Neuron (in vitro differentiated cells): ENCODE measurements around the gene CD151.

Experiments used
- H2AFZ ChIP-seq: one replicate; pipeline ENCODE4 v1.6.1; 2013; ENCODE audit warnings: low read depth, mild to moderate bottlenecking, inconsistent platforms, low read length, moderate library complexity
- H3K27me3 ChIP-seq: one replicate; pipeline ENCODE4 v1.6.1; 2013; ENCODE audit warnings: low read length; ENCODE audit not compliant: insufficient read depth
- H3K36me3 ChIP-seq: one replicate; pipeline ENCODE4 v1.6.1; 2013; ENCODE audit warnings: low read length; ENCODE audit not compliant: insufficient read depth
- H3K4me1 ChIP-seq: one replicate; pipeline ENCODE4 v1.6.1; 2013; ENCODE audit warnings: low read length; ENCODE audit not compliant: insufficient read depth
- H3K4me3 ChIP-seq: 2 replicates; pipeline ENCODE4 v1.5.1; 2013; ENCODE audit warnings: mild to moderate bottlenecking, low read length, moderate library complexity
- H3K9me3 ChIP-seq: one replicate; pipeline ENCODE4 v1.6.1; 2013; ENCODE audit warnings: low read length

CD151 gene

GRCh38 chr11:870127-870413 lies 37.3 kb downstream of the CD151 start:
- Histone ChIP-seq H3K9me3 (no peaks in the 10 kb centered on the region), H3K4me1 (no peaks in the 10 kb centered on the region), H3K4me3 (no peak overlapping the region), H3K36me3 (peaks cover 16% of the 10 kb centered on the region), H2AFZ (no peak overlapping the region), H3K27me3 (no peaks in the 10 kb centered on the region)

- Histone ChIP-seq H3K9me3 (no peaks in the 10 kb centered on the region), H2AFZ (no peak overlapping the region), H3K4me1 (no peaks in the 10 kb centered on the region), H3K4me3 (no peak overlapping the region), H3K27me3 (no peaks in the 10 kb centered on the region), H3K36me3 (peaks cover 16% of the 10 kb centered on the region)
Measured at GRCh38 chr11:870418-870817, 37.7 kb downstream of the CD151 start.

DNA sequence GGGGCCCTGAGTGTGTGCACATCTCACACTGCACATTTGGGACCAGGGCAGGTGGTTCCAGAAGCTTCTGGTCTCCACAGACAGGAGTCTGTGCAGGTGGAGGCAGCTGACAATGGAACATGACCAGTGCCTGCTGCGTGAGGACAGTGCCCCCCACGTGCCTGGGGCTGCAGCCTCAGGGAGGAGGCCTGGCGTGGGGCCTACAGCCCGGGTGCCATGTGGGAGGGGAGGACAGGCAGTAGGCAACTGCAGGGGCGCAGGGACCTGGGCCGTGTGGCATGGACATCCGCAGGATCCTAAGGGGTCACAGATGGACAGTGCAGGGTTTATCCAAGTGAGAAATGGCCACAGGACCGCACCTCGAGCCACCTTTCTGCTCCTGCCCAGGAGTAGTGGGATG lies 38.7 kb downstream of the CD151 start:
- Histone ChIP-seq H3K27me3 (no peaks in the 10 kb centered on the region), H3K4me3 (no peak overlapping the region), H2AFZ (no peak overlapping the region), H3K36me3 (peaks cover 7% of the 10 kb centered on the region), H3K4me1 (no peaks in the 10 kb centered on the region), H3K9me3 (no peaks in the 10 kb centered on the region)

- Histone ChIP-seq H3K9me3 (no peaks in the 10 kb centered on the region), H2AFZ (no peak overlapping the region), H3K4me1 (no peaks in the 10 kb centered on the region), H3K27me3 (no peaks in the 10 kb centered on the region), H3K4me3 (no peak overlapping the region), H3K36me3 (peaks cover 9% of the 10 kb centered on the region)
Measured at GRCh38 chr11:872799-873198, 40.0 kb downstream of the CD151 start.

GRCh38 chr11:873706-874105 lies 41.0 kb downstream of the CD151 start:
- Histone ChIP-seq H3K4me3 (no peak overlapping the region), H2AFZ (no peak overlapping the region), H3K36me3 (peaks cover 11% of the 10 kb centered on the region), H3K4me1 (no peaks in the 10 kb centered on the region), H3K9me3 (no peaks in the 10 kb centered on the region), H3K27me3 (no peaks in the 10 kb centered on the region)

- Histone ChIP-seq H2AFZ (no peak overlapping the region), H3K9me3 (no peaks in the 10 kb centered on the region), H3K4me1 (no peaks in the 10 kb centered on the region), H3K4me3 (no peak overlapping the region), H3K36me3 (peaks cover 14% of the 10 kb centered on the region), H3K27me3 (no peaks in the 10 kb centered on the region)
Measured at GRCh38 chr11:875203-875602, 42.5 kb downstream of the CD151 start.

DNA sequence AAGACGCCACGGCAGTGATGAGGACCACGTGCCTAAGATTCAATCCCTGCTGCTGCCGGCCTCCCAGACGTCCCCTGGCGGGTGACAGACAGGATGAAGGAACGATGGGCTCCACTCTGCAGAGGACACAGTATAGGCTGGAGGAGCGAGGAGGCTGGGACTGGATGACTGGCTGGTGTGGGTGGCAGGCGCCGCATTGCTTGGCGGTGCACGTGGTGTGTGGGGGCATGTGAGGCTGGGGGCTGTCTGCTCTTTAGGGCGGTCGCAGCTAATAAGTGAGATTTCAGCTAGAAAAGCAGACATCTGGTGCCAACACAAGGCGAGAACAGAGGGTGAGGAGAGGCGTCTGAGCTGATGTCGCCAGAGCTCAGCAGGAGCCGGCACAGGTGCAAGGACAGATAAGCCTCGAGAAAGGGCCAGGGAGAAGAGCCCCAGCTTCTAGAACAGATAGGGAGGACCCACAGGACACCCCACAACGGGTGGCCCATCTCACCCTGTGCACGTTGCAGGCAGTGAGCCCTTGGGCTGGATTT lies 43.1 kb downstream of the CD151 start:
- no peaks in the 10 kb centered on the region for H3K27me3 ChIP-seq
- H2AFZ ChIP-seq, result no peak overlapping the region
- H3K4me1 ChIP-seq, result no peaks in the 10 kb centered on the region
- no peak overlapping the region for H3K4me3 ChIP-seq
- peaks cover 15% of the 10 kb centered on the region for H3K36me3 ChIP-seq
- no peaks in the 10 kb centered on the region for H3K9me3 ChIP-seq

- Histone ChIP-seq H3K4me1 (no peaks in the 10 kb centered on the region), H3K4me3 (no peak overlapping the region), H2AFZ (no peak overlapping the region), H3K36me3 (peaks cover 19% of the 10 kb centered on the region), H3K9me3 (no peaks in the 10 kb centered on the region), H3K27me3 (no peaks in the 10 kb centered on the region)
Measured at GRCh38 chr11:876545-876944, 43.8 kb downstream of the CD151 start.

DNA sequence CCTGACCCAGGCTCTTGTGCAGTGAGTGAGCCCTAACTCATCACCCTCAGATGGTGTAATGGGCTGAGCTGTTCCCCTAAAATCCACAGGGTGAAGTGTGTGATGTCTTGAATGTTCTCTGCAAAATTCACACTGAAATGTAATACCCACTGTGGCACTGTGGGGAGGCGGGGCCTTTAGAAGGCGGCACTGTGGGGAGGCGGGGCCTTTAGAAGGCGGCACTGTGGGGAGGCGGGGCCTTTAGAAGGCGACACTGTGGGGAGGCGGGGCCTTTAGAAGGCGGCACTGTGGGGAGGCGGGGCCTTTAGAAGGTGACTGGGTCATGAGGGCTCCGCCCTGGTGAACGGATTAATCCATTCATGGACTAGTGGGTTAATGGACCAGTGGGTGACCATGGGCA lies 44.8 kb downstream of the CD151 start:
- no peaks in the 10 kb centered on the region for H3K9me3 ChIP-seq
- no peaks in the 10 kb centered on the region for H3K27me3 ChIP-seq
- H2AFZ ChIP-seq, result no peak overlapping the region
- peaks cover 26% of the 10 kb centered on the region for H3K36me3 ChIP-seq
- no peak overlapping the region for H3K4me3 ChIP-seq
- no peaks in the 10 kb centered on the region for H3K4me1 ChIP-seq

DNA sequence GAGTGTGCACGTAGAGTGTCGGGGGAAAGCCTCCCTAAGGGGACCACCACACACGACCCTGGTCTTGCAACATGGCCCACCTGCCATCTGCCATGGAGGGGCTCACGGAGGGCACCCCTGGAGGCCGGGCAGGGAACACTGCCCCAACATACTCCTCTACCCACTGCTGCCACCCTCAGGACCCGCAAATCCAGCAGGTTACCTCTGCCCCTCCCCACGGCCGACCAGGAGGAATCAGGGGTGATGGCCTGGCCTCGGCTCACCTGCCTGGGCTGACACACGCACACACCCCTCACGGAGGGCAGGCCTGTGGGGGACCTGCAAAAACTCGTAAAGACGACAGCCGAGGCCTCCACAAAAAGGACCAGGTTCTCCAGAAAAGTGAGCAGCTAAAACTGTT lies 47.7 kb downstream of the CD151 start:
- no peaks in the 10 kb centered on the region for H3K4me1 ChIP-seq
- H2AFZ ChIP-seq, result no peak overlapping the region
- peaks cover 37% of the 10 kb centered on the region for H3K36me3 ChIP-seq
- no peaks in the 10 kb centered on the region for H3K9me3 ChIP-seq
- no peaks in the 10 kb centered on the region for H3K27me3 ChIP-seq
- H3K4me3 ChIP-seq, result no peak overlapping the region

DNA sequence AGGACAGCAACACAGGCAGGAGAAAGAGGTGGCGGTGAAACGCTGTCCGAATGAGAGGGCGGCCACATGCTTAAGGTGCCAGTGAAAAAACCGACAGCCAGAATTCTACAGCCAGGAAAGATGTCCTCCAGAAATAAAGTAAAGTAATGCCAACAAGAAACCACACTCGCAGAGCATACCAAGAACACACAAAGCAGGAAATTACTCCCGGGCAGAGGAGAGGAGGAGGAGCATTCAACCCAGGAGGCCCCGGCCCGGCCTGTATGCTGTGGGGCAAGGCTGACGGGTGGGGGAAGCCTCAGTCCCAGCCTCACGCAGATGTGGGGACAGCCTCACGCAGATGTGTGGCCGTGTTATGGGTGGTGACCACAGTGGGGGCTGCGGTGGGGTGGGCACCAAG lies 49.8 kb downstream of the CD151 start:
- Histone ChIP-seq H3K27me3 (no peaks in the 10 kb centered on the region), H3K9me3 (peaks cover 3% of the 10 kb centered on the region), H3K36me3 (peaks cover 49% of the 10 kb centered on the region), H3K4me3 (no peak overlapping the region), H3K4me1 (no peaks in the 10 kb centered on the region), H2AFZ (no peak overlapping the region)

- Histone ChIP-seq H3K27me3 (no peaks in the 10 kb centered on the region), H3K36me3 (peaks cover 55% of the 10 kb centered on the region), H2AFZ (no peak overlapping the region), H3K9me3 (peaks cover 3% of the 10 kb centered on the region), H3K4me1 (no peaks in the 10 kb centered on the region), H3K4me3 (no peak overlapping the region)
Measured at GRCh38 chr11:883527-883926, 50.8 kb downstream of the CD151 start.

- peaks cover 3% of the 10 kb centered on the region for H3K9me3 ChIP-seq
- H3K27me3 ChIP-seq, result no peaks in the 10 kb centered on the region
- no peak overlapping the region for H2AFZ ChIP-seq
- peaks cover 50% of the 10 kb centered on the region for H3K36me3 ChIP-seq
- H3K4me3 ChIP-seq, result no peak overlapping the region
- no peaks in the 10 kb centered on the region for H3K4me1 ChIP-seq
Measured at GRCh38 chr11:884578-885070, 51.9 kb downstream of the CD151 start.

- peaks cover 3% of the 10 kb centered on the region for H3K9me3 ChIP-seq
- peaks cover 9% of the 10 kb centered on the region for H3K4me1 ChIP-seq
- H3K27me3 ChIP-seq, result no peaks in the 10 kb centered on the region
- no peak overlapping the region for H2AFZ ChIP-seq
- H3K36me3 ChIP-seq, result peaks cover 41% of the 10 kb centered on the region
- no peak overlapping the region for H3K4me3 ChIP-seq
Measured at GRCh38 chr11:886568-886967, 53.8 kb downstream of the CD151 start.
